Stimulated activated CD4-positive, alpha-beta T cell treated with anti-CD3 and anti-CD28 coated beads, Interleukin-12 subunit alpha, Interleukin-12 subunit beta, amount 100 ng/mL, for 48 hours (primary cell): Measurements from ENCODE around the gene DEFB119.
"Not testable (repeated sequence)": the region's sequence is repeated elsewhere in the genome, so short reads cannot be mapped to it uniquely, and the experiment has no call there.

Experiments
- DNase-seq, 3 donors: peaks; one replicate each; pipeline ENCODE4 v3.0.0-alpha.2; 2020; ENCODE audit warnings: low read depth in 2 of 3, low spot score in 1 of 3

DEFB119 gene, protein sequence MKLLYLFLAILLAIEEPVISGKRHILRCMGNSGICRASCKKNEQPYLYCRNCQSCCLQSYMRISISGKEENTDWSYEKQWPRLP

DNA sequence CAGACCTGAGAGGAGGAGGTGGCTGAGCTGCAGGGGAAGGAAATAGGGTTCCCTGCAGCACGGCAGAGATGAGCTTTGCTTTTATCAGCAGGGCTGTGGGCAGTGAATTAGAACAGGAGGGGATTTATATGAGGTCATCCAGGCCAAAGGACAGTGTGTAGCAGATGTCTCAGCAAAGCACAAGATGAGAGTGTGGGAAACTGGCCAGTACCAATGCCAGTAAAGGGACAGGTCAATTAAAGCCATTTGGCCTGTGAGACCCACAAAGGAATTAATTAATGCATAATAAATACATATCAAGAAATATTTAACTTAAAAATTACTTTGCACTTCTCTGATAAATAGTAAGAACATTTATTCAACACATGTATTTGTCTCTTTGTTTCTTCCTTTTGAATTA is at the start of gene DEFB119:
DEFB119 (minus strand) TSS at position 101 of the 400 bp plus-strand sequence. CDS start 107 bp downstream, outside the sequence.
- DNase-seq, result no peak

DNA sequence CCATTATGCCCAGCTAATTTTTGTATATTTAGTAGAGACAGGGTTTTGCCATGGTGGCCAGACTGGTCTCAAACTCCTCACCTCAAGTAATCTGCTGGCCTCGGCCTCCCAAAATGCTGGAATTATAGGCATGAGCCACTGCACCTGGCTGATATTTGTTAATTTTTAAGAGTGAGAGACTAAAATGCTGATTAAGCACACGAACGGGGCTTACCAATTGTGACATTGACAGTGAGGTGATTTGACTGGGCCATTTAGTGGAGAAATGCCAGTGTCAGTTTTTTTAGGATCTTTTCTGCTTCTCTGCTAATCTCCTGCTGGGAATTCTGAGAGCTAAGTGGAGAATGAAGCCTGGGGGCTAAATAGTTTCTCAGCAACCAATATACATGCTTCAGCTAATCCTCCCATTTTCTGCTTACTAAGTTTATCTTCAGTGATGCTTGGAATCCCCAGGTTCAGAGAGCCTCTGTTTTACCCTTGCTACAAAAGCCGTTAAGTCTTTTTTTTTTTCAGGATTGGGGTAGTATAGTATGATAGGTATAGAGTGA is 40.3 kb upstream of the DEFB119 start:
- DNase-seq, result no peak

DNA sequence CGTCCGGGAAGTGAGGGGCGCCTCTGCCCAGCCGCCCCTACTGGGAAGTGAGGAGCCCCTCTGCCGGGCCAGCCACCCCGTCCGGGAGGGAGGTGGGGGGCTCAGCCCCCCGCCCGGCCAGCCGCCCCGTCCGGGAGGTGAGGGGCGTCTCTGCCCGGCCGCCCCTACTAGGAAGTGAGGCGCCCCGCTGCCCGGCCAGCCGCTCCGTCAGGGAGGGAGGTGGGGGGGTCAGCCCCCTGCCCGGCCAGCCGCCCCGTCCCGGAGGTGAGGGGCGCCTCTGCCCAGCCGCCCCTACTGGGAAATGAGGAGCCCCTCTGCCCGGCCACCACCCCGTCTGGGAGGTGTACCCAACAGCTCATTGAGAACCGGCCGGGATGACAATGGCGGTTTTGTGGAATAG is 37.2 kb upstream of the DEFB119 start:
- not testable (repeated sequence) for DNase-seq

DNA sequence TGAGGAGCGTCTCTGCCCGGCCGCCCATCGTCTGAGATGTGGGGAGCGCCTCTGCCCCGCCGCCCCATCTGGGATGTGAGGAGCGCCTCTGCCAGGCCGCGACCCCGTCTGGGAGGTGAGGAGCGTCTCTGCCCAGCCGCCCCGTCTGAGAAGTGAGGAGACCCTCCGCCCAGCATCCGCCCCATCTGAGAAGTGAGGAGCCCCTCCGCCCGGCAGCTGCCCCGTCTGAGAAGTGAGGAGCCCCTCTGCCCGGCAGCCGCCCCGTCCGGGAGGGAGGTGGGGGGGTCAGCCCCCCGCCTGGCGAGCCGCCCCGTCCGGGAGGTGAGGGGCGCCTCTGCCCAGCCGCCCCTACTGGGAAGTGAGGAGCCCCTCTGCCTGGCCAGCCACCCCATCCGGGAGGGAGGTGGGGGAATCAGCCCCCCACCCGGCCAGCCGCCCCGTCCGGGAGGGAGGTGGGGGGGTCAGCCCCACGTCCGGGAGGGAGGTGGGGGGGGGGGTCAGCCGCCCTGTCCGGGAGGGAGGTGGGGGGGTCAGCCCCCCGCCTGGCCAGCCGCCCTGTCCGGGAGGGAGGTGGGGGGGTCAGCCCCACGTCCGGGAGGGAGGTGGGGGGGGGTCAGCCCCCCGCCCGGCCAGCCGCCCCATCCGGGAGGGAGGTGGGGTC is 36.6 kb upstream of the DEFB119 start:
- DNase-seq, result not testable (repeated sequence)

DNA sequence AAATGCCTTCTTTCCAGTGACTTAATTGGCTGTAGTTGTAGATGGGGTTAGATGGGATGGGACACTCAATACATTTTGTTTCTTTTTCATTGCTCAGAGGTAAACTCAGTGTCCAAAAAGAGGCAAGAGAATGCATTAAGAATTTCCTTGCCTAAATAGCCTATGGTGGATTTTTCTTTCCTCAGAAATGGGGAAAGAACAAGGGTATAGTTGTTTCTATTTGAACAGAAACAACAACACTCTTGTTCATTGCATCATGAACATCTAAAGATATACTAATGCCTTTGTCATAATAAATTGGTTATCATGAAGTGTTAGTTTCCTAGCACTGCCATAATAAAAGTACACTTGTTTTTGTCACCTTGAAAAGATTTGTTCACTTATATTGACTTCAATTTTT is 35.4 kb upstream of the DEFB119 start:
- DNase-seq, result no peak

DNA sequence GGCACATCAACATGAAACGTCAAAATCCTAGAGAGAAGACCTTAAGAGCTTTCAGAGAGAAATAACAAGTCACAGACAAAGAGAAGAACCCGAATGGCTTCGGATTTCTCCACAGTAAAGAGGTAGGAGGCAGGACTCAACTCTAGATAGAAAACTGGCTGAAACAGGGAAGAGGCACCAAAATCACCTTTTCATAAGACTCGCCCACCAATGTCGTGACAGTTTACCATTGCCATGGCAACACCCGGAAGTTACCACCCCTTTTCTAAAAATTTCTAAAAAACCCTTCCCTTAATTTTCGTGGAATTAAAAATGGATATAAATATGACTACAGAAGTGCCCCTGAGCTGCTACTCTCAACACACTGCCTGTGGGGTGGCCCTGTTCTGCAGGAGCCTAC is 27.9 kb upstream of the DEFB119 start:
- DNase-seq, result no peak

DNA sequence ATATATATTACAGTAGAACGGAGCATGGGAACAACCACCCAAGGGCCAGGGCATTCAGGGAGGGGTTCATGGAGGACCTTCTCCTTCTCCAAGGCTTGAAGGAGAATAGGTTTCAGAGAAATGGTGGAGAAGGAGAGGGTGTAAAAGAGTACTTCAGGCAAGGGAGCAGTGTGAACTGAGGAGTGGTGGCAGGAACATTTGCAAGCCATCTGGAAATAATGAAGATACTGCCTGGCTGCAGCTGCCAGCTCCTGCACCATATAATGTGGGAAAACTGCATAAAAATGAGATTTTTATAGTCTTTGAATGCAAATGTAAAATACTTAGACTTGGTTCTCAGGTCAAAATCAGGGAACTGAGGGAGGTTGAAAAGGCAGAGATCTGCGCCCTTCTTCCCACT is 25.3 kb upstream of the DEFB119 start:
- DNase-seq, result no peak

DNA sequence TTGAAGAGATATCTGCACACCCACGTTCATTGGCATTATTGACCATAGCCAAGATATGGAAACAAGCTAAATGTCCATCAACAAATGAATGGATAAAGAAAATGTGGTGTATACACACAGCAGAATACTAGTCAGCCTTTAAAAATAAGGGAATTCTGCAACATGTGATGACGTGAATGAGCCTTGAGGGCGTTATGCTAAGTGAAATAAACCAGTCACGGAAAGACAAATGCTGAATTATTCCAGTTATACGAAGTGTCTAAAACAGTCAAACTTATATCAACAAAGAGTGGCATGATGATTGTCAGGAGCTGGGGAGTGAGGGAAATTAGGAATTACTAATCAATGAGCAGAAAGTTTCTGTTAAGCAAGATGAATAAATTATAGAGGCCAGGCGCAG is 24.0 kb upstream of the DEFB119 start:
- DNase-seq, result no peak

DNA sequence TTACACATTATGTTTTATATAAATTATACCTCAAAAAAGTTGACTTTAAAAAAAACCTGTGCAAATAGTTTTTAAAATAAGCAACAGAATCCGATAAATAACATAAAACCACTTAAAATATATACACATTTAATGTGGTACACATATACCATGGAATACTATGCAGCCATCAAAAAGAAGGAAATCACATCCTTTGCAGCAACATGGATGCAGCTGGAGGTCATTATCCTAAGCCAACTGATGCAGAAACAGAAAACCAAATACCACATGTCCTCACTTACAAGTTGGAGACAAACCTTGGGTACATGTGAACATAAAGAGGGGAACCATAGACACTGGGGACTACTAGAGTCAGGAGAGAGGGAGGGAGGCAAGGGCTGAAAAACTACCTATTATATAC is 19.6 kb upstream of the DEFB119 start:
- no peak for DNase-seq

DNA sequence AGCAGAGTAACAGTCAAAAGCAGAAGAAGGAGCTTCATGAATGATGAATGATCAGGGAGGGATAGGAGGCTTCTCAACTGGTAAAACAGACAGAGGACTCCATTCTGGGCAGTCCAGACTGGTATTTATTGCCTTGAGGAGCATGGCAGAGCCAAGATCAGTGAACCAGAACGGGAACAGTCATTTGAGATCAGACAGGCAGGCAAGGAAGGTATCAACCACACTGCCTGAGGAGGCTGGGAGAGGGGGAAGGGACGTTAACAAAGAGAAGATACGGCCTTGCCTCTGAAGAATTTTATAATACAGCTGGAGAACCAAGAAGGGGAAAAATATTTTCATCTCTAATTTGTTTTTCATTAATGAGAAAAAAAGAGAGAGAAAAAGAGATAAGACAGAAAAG is 15.7 kb upstream of the DEFB119 start, which contains the start of gene DEFB121:
DEFB121 (minus strand) TSS at position 101 of the 400 bp plus-strand sequence; CDS start at position 38, 63 bp downstream.
- no peak for DNase-seq

DNA sequence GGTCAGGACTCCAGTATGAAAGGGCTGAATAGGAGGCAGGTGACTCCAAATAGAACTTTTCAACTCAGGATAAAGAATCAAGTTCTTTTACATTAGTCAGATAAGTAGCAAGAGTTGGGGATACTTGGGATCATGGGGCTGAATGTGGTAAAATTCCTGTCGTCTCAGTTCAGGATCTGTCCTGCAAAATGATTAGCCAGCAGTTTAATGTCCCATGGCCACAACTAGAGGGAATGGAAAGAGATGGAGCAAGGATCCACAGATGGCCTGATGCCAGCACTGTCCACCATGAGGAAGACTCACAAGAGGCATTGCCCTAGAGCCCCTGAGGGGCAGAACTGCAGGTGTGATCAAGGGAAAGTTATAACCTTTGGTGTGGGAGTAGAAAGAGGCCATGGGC is 13.5 kb upstream of the DEFB119 start:
- DNase-seq, result no peak

DNA sequence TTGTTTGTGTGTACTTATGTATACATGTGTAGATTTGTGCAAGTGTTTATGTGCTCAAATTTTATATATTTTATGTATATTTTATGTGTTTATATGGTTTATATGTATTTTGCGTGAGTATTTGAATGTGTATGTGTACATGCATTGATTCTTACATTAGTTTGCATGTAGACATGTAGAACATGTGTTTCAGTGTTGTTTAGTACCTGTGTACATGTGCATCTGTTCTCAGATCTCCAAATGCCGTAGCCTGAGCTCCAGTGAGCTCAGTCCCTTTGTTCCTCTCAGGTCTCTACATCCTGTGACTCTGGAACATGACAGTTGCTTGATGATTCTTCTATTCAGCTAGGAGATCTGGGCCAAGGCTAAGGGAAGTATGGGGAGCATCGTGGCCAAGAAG is 4.5 kb upstream of the DEFB119 start:
- no peak for DNase-seq

DNA sequence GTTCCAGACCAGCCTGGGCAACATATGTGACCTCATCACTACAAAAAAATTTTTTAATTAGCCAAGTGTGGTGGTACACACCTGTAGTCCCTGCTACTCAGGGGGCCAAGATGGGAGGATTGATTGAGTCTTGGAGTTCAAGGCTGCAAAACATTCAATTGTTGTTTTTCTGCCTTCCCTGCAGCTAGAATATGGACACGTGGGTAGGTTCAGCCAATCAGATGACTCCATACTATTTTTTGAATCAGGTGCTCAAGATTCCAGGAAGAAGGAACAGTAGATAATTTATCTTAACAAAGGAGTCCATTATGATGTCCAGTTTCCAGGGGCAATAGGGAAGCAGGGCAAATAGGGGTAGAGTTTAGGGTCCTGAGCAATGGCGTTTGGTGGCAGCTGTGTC is 2.4 kb upstream of the DEFB119 start:
- DNase-seq, result no peak

DNA sequence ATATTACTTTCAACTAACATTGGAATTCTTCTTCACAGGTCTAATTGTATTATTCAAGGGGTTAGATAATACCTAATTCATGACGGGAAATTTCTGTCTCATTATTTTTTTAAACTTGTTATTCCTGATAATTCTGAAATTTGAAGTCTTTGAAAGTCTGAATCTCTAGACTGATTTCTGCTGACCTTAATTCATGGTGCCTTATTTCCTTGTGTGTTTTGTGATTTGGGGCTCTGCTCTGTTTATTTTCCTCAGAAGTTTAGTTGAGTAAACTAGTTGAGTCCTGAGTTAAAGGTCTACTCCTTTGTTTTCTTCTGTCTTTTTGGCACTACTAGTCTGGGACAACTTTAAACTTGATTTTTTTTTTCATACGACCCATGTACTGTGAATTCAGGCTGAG is 16.0 kb downstream of the DEFB119 start:
- DNase-seq, result no peak

DNA sequence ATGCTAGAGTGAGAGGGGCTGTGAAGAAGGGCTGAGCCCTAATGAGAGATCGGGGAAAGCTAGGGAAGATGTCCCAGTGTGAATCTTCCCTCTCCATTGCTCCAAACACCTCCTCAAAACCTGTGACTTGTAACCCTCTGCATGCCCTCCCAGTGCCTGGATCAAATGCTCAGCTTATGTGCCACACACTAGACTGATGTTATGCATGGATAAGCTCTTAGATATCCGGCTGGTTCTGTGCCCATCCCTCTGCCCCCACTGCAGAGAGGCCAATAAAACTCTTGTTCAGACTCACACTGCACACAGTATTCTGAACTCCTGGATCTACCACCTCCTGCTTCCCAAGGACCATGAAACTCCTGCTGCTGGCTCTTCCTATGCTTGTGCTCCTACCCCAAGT is 22.1 kb downstream of the DEFB119 start, which contains the start of gene DEFB118:
DEFB118 (plus strand) TSS at position 301 of the 400 bp plus-strand sequence; CDS start at position 351, 50 bp downstream.
- DNase-seq, result no peak

DNA sequence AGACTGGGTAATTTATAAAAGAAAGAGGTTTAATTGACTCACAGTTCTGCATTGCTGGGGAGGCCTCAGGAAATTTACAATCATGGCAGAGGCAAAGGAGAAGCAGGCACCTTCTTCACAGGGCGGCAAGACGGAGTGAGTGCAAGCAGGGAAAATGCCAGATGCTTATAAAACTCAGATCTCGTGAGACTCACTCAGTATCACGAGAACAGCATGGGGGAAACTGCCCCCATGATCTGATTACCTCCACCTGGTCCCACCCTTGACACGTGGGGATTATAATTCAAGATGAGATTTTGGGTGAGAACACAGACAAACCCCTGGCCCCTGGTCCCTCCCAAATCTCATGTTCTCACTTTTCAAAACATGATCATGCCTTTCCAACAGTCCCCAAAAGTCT is 26.1 kb downstream of the DEFB119 start:
- not testable (repeated sequence) for DNase-seq

DNA sequence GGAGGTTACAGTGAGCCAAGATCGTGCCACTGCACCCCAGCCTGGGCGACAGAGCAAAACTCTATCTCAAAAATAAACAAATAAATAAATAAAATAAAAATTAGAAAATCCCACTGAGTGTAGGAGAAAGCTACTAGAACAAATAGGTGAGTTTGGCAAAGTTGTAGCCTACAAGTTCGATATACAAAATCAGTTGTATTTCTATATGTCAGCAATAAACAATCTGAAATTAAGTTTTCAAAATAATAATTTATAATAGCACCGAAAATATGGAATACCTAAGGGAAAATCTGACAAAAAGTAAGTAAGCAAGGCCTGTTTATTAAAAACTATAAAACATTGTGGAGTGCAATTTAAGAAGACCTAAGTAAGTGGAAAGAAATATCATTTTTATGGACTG is 27.1 kb downstream of the DEFB119 start:
- DNase-seq, result no peak

DNA sequence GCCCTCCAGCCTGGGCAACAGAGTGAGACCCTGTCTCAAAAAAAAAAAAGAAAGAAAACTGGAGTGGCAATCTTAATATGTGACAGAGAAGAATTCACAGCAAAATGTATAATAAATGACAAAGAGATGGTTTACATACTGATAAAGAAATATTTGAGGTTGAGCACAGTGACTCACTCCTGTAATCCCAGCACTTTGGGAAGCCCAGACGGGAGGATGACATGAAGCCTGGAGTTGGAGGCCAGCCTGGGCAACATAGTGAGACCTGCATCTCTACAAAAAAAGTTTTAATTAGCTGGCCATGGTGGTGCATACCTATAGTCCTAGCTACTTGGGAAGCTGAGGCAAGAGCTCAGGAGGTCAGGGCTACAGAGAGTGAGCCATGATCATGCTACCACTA is 34.4 kb downstream of the DEFB119 start:
- DNase-seq, result no peak

DNA sequence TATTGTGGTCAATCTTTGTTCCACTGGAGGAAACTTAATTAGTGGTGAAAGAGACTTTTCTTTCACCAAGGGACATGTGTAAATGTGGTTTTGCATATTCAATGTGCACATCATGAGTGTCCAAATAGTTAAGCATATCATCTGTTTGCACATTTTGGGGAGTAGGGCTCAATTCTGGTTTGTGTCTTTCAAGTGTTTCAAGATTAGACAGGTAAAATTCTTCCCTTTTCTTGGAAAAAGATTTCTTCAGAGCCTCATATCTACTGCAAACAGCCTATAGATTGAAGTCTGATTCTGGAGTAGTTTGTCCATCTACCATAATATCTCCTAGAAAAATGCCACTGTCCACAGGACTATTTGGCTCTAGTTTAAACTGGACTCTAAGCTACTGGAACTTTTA is 48.9 kb downstream of the DEFB119 start:
- DNase-seq, result no peak

DNA sequence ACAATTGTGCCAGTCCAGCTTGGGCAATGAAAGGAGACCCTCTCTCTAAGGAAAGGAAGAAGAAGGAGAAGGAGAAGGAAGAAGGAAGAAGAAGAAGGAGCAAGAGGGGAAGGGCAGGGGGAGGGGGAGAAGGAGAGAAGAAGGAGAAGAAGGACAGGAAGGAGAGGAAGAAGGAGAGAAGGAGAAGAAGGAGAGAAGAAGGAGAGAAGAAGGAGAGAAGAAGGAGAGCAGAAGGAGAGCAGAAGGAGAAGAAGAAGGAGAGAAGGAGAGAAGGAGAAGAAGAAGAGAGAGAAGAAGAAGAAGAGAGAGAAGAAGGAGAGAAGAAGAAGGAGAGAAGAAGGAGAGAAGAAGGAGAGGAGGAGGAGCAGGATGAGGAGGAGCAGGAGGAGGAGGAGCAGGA is 59.5 kb downstream of the DEFB119 start:
- no peak for DNase-seq
